B cell (primary cell): ENCODE results near the gene TMC1. TPM values are rescaled to one million over a fixed set of nuclear protein-coding genes. Genes with fewer than 3 reads are reported as not detected.

Experiments
- ATAC-seq: fragments of 200-7000 bp; cut with Tn5 transposase; one replicate; pipeline ENCODE4 v1.10.0; 2021; ENCODE audit warnings: low read depth, mild to moderate bottlenecking, moderate number of reproducible peaks, moderate library complexity
- CTCF ChIA-PET: fragments of 350-600 bp; sonication (Branson Sonifier 250); formaldehyde crosslinking; loops from one replicate; lab custom pipeline; 2021; ENCODE audit warnings: antibody characterized with exemption, inconsistent platforms; lab: Charles Lee
- POLR2A ChIA-PET: fragments of 350-600 bp; sonication (Branson Sonifier 250); formaldehyde crosslinking; loops from one replicate; lab custom pipeline; 2021; ENCODE audit warnings: antibody characterized with exemption; lab: Charles Lee
- DNase-seq: peaks from one replicate; pipeline ENCODE4 v3.0.0; 2013
- H2AFZ ChIP-seq: 2 replicates; pipeline ENCODE4 v1.6.1; 2012; ENCODE audit warnings: mild to moderate bottlenecking, low read depth, low read length; ENCODE audit not compliant: insufficient read depth, poor library complexity, severe bottlenecking
- H3K27ac ChIP-seq, 2 donors: 1 replicate in 1 of 2; 2 replicates in 1 of 2; pipeline ENCODE4 v1.5.1; 2012 to 2013; ENCODE audit warnings: low read length in 2 of 2, mild to moderate bottlenecking in 2 of 2, moderate library complexity in 1 of 2
- H3K27me3 ChIP-seq, 4 experiments: fragments of 200-600 bp in 1 of 4; sonication (generic) in 1 of 4; replicated peaks in 1 of 4; 1 replicate in 2 of 4; 2 replicates in 2 of 4; pipeline versions ENCODE4 v1.6.1 to v1.7.0; 2013 to 2016; ENCODE audit warnings: low read length in 3 of 4, mild to moderate bottlenecking in 2 of 4, mixed read lengths in 1 of 4, moderate library complexity in 1 of 4; ENCODE audit not compliant: insufficient read depth in 4 of 4, control insufficient read depth in 3 of 4; ENCODE audit errors: control extremely low read depth in 1 of 4
- H3K36me3 ChIP-seq, 2 experiments: replicated peaks in 1 of 2; 1 replicate in 1 of 2; 2 replicates in 1 of 2; pipeline versions ENCODE4 v1.6.1 to v1.7.1; 2013; ENCODE audit warnings: low read length in 1 of 2; ENCODE audit not compliant: insufficient read depth in 2 of 2, control insufficient read depth in 1 of 2; ENCODE audit errors: control extremely low read depth in 1 of 2, extremely low read depth in 1 of 2
- H3K4me1 ChIP-seq, 2 donors: fragments of 200-600 bp in 1 of 2; sonication (generic) in 1 of 2; 1 replicate in 1 of 2; 2 replicates in 1 of 2; pipeline versions ENCODE4 v1.5.1 to v1.6.1; 2013 to 2017; ENCODE audit warnings: low read length in 2 of 2; ENCODE audit not compliant: control insufficient read depth in 2 of 2, insufficient read depth in 2 of 2
- H3K4me2 ChIP-seq: replicated peaks from 2 replicates; pipeline ENCODE3; 2012; ENCODE audit warnings: mild to moderate bottlenecking, low read depth, low read length; ENCODE audit not compliant: poor library complexity, severe bottlenecking
- H3K4me3 ChIP-seq, 5 experiments: fragments of 200-600 bp in 1 of 5; sonication (generic) in 1 of 5; 1 replicate in 3 of 5; 2 replicates in 2 of 5; pipeline versions ENCODE4 v1.5.1 to v1.7.0; 2011 to 2016; ENCODE audit warnings: low read length in 4 of 5, mild to moderate bottlenecking in 4 of 5, low read depth in 2 of 5, control low read depth in 1 of 5, moderate library complexity in 1 of 5; ENCODE audit not compliant: insufficient read depth in 1 of 5; ENCODE audit errors: control extremely low read depth in 1 of 5, extremely low read depth in 1 of 5
- H3K79me2 ChIP-seq: fragments of 200-600 bp; sonication (generic); one replicate; pipeline ENCODE4 v1.6.0; 2016; ENCODE audit warnings: low read length; ENCODE audit not compliant: control insufficient read depth, insufficient read depth
- H3K9ac ChIP-seq: fragments of 200-600 bp; sonication (generic); 2 replicates; pipeline ENCODE4 v1.6.1; 2017; ENCODE audit warnings: mild to moderate bottlenecking, low read length, moderate library complexity
- H3K9me3 ChIP-seq, 3 donors: one replicate each; pipeline versions ENCODE4 v1.6.1 to v1.7.1; 2013; ENCODE audit warnings: low read length in 2 of 3; ENCODE audit not compliant: control insufficient read depth in 2 of 3, insufficient read depth in 1 of 3; ENCODE audit errors: control extremely low read depth in 1 of 3
- H4K20me1 ChIP-seq: 2 replicates; pipeline ENCODE4 v1.6.0; 2012; ENCODE audit warnings: mild to moderate bottlenecking, low read length; ENCODE audit not compliant: insufficient read depth, control insufficient read depth, poor library complexity, severe bottlenecking
- H3K27ac Mint-ChIP-seq: one replicate; pipeline ENCODE4 v1.8.0; 2021; ENCODE audit warnings: mixed read lengths
- H3K27me3 Mint-ChIP-seq: one replicate; pipeline ENCODE4 v1.8.0; 2021; ENCODE audit warnings: mixed read lengths
- H3K4me1 Mint-ChIP-seq: one replicate; pipeline ENCODE4 v1.8.0; 2021; ENCODE audit warnings: mixed read lengths
- H3K4me3 Mint-ChIP-seq: one replicate; pipeline ENCODE4 v1.8.0; 2021; ENCODE audit warnings: mixed read lengths
- H3K9me3 Mint-ChIP-seq: one replicate; pipeline ENCODE4 v1.8.0; 2022; ENCODE audit warnings: mixed read lengths; ENCODE audit not compliant: insufficient read depth
- EZH2 ChIP-seq: IDR thresholded peaks from 2 replicates; pipeline ENCODE4 v1.6.1; 2012; ENCODE audit warnings: borderline replicate concordance, low read depth, mild to moderate bottlenecking, moderate library complexity, low read length; ENCODE audit not compliant: insufficient read depth, poor library complexity, severe bottlenecking
- WGBS: methylation state at CpG from one replicate; pipeline ENCODE4 v1.1.5; 2013; ENCODE audit warnings: missing lambda C conversion rate; ENCODE audit not compliant: insufficient coverage; 5-methylcytosine and 5-hydroxymethylcytosine counted together
- intact Hi-C: fragments of 100-400 bp; cut with micrococcal nuclease; formaldehyde crosslinking; loops from one replicate; pipeline ENCODE4 v1.10.0; 2022
- polyA plus RNA-seq: library from polyadenylated mRNA; depleted of rRNA; stranded (reverse); fragments of >200 nt; gene quantifications from 2 replicates; pipeline ENCODE4 v1.2.3, GENCODE V29; 2012
- total RNA-seq, 2 donors: library from RNA; stranded (reverse); fragments of 120-200 nt in 1 of 2; gene quantifications; 1 replicate in 1 of 2; 2 replicates in 1 of 2; pipeline versions ENCODE4 v1.2.3 to v1.2.4, GENCODE V29; 2013 to 2022
- TF ChIP-seq, protein P1 (sequence below): fragments of 200-600 bp; IDR thresholded peaks from one replicate; pipeline ENCODE4 v1.8.0; 2022; ENCODE audit warnings: antibody characterized with exemption, mild to moderate bottlenecking

TMC1 gene
- total and polyA plus RNA-seq, 2 donors (not counting 1 experiment from before 2014, with no cell fraction given) = not detected

DNA sequence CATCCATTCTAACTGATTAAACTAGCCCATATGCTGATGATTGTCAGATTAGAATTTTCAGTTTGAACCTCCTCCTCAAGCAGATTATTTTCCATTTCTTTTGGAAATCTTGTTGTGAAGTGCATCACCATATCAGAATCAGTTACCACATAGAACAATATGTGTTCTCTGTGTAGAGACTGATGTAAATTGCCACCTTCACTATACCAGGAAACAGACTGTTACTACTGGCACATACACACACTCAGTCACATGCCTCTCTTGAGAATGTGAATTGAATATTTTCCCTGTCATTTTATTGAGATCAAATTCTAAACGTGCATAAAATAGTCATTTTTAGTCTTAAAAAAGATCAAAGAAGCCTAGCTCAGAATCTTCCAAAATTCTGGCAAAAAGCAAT is 270.0 kb downstream of the TMC1 start:
- Histone ChIP-seq H3K4me2 (no peak overlapping the region), H3K79me2 (no peaks in the 10 kb centered on the region), H4K20me1 (no peaks in the 10 kb centered on the region), H3K9ac (no peak overlapping the region), H3K36me3 (no peaks in the 10 kb centered on the region), H2AFZ (no peak overlapping the region), H3K4me3 (no peak overlapping the region), H3K27me3 (no peaks in the 10 kb centered on the region), H3K4me1 (no peaks in the 10 kb centered on the region), H3K27ac (no peak overlapping the region), H3K9me3 (peaks cover 0 to 15% (median 0%) of the 10 kb centered on the region in 3 donors)
- peaks cover 4% of the 10 kb centered on the region for H3K27me3 Mint-ChIP-seq
- intact Hi-C loops = no loop called here
- H3K4me3 Mint-ChIP-seq = no peak overlapping the region
- ATAC-seq (no peak), DNase-seq (no peak)
- H3K27ac Mint-ChIP-seq = no peak overlapping the region
- ChIA-PET POLR2A (no interaction called here), CTCF (no interaction called here)
- no peaks in the 10 kb centered on the region for H3K4me1 Mint-ChIP-seq
- WGBS = no CpG with 5 or more reads among the region's 1 CpG
- peaks cover 9% of the 10 kb centered on the region for H3K9me3 Mint-ChIP-seq
- no peak for TF ChIP-seq EZH2
- TF ChIP-seq, protein P1, sequence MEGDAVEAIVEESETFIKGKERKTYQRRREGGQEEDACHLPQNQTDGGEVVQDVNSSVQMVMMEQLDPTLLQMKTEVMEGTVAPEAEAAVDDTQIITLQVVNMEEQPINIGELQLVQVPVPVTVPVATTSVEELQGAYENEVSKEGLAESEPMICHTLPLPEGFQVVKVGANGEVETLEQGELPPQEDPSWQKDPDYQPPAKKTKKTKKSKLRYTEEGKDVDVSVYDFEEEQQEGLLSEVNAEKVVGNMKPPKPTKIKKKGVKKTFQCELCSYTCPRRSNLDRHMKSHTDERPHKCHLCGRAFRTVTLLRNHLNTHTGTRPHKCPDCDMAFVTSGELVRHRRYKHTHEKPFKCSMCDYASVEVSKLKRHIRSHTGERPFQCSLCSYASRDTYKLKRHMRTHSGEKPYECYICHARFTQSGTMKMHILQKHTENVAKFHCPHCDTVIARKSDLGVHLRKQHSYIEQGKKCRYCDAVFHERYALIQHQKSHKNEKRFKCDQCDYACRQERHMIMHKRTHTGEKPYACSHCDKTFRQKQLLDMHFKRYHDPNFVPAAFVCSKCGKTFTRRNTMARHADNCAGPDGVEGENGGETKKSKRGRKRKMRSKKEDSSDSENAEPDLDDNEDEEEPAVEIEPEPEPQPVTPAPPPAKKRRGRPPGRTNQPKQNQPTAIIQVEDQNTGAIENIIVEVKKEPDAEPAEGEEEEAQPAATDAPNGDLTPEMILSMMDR = no peak

DNA sequence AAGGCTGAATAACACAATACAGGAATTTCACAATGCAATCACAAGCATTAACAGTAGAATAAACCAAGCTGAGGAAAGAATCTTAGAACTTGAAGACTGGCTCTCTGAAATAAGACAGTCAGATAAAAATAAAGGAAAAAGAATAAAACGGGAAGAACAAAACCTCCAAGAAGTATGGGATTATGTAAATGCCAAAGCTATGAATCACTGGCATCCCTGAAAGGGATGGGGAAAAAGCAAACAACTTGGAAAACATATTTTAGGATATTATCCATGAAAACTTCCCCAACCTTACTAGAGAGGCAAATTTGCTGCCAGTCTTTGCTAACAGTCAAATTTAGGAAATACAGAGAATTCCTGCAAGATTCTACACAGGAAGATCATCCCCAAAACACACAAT is 273.5 kb downstream of the TMC1 start:
- no peak overlapping the region for H3K9ac ChIP-seq
- ATAC-seq (no peak), DNase-seq (no peak)
- ChIA-PET CTCF (no interaction called here), POLR2A (no interaction called here)
- no peak overlapping the region for H3K4me2 ChIP-seq
- no peaks in the 10 kb centered on the region for H3K79me2 ChIP-seq
- H3K27me3 ChIP-seq = no peaks in the 10 kb centered on the region
- no CpG with 5 or more reads among the region's 1 CpG for WGBS
- no peaks in the 10 kb centered on the region for H4K20me1 ChIP-seq
- H2AFZ ChIP-seq = no peak overlapping the region
- intact Hi-C loops = no loop called here
- H3K9me3 Mint-ChIP-seq = peaks cover 9% of the 10 kb centered on the region
- TF ChIP-seq, protein P1 = no peak
- no peak for TF ChIP-seq EZH2
- H3K4me3 Mint-ChIP-seq = no peak overlapping the region
- no peaks in the 10 kb centered on the region for H3K4me1 ChIP-seq
- no peak overlapping the region for H3K4me3 ChIP-seq
- H3K36me3 ChIP-seq = no peaks in the 10 kb centered on the region
- no peak overlapping the region for H3K27ac ChIP-seq
- H3K9me3 ChIP-seq = peaks cover 0 to 15% (median 0%) of the 10 kb centered on the region in 3 donors
- H3K27me3 Mint-ChIP-seq = peaks cover 4% of the 10 kb centered on the region
- H3K4me1 Mint-ChIP-seq = no peaks in the 10 kb centered on the region
- no peak overlapping the region for H3K27ac Mint-ChIP-seq
